Fibroblast of skin of scalp (primary cell): ENCODE data around the gene USP37. TPM values are rescaled to one million over a fixed set of nuclear protein-coding genes. Genes with fewer than 3 reads are reported as not detected.

Experiments used
- DNase-seq: peaks from one replicate; pipeline ENCODE4 v3.0.0-alpha.2; 2013
- polyA plus RNA-seq, 2 experiments: library from polyadenylated mRNA; unstranded; fragments of 120-200 nt; gene quantifications; one replicate each; pipeline ENCODE4 v1.2.1, GENCODE V29; 2013; ENCODE audit not compliant: insufficient read length in 2 of 2

Gene USP37, protein sequence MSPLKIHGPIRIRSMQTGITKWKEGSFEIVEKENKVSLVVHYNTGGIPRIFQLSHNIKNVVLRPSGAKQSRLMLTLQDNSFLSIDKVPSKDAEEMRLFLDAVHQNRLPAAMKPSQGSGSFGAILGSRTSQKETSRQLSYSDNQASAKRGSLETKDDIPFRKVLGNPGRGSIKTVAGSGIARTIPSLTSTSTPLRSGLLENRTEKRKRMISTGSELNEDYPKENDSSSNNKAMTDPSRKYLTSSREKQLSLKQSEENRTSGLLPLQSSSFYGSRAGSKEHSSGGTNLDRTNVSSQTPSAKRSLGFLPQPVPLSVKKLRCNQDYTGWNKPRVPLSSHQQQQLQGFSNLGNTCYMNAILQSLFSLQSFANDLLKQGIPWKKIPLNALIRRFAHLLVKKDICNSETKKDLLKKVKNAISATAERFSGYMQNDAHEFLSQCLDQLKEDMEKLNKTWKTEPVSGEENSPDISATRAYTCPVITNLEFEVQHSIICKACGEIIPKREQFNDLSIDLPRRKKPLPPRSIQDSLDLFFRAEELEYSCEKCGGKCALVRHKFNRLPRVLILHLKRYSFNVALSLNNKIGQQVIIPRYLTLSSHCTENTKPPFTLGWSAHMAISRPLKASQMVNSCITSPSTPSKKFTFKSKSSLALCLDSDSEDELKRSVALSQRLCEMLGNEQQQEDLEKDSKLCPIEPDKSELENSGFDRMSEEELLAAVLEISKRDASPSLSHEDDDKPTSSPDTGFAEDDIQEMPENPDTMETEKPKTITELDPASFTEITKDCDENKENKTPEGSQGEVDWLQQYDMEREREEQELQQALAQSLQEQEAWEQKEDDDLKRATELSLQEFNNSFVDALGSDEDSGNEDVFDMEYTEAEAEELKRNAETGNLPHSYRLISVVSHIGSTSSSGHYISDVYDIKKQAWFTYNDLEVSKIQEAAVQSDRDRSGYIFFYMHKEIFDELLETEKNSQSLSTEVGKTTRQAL
- polyA plus RNA-seq (2013, experiment 1 of 2; ENCODE audit: insufficient read length) = 5.3 TPM
- 5.8 TPM for polyA plus RNA-seq (2013, experiment 2 of 2; ENCODE audit: insufficient read length)

DNA sequence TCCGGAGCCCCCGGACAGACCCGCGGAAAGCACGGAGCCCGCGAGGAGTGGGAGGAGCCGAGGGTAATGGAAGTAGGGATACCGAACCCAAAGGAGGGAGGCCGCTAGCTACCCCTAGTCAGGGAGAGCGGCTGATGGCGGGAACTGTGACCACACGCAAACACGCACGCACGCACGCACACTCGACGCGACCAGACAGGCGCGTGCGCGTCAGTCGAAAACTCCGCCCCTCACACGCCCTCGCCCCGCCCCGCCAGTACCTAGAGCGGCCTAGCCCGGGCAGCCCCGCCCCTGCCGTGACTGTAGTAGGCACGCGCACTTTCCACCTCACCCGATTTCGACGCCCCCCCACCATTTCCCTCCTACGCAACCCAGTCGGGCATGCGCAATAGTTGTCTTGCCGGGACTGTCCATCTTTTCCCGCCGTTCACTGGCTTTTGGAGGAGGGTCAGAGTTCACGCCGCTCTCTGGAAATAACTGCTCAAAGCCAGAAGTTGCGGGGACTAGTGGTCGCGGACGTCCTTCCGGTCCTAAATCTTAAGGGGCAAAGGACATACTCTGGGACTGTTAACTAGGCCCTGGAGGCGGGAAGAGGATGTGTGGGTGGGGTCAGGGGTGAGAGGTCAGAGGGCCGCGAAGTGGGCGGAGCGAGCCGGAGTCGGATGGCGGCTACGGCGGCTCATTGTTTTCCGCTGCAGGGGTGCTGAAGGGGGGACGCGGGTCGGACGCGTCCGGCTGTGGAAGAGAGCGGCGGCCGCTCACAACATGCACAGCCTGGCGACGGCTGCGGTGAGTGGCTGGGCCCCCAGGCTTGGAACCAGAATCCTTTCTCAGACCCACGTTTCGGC lies at the start of gene USP37, which contains the start of gene CNOT9:
Gene USP37 (minus strand): TSS at position 162 of the 848 bp plus-strand sequence. CDS start 9,698 bp downstream, outside the sequence.
Gene CNOT9 (plus strand): TSS at position 650 of the 848 bp plus-strand sequence. CDS start 116 bp downstream, at position 766.
- DNase-seq = peak; percentile 98

DNA sequence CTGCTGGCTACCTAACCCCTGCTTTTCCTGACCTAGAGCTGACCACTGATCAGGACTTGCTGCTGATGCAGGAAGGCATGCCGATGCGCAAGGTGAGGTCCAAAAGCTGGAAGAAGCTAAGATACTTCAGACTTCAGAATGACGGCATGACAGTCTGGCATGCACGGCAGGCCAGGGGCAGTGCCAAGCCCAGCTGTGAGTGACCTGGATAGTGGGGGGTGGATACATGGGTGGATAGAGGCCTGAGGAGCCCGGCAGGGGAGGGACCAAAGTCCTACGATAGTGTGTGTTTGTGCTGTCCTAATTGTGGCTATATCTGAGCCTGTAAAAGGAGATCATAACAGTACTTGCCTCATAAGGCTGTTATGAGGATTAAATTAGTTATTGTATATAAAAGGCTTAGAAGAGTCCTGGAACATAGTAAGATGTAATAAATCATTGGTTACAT lies 47.7 kb upstream of the USP37 start:
- no peak for DNase-seq

DNA sequence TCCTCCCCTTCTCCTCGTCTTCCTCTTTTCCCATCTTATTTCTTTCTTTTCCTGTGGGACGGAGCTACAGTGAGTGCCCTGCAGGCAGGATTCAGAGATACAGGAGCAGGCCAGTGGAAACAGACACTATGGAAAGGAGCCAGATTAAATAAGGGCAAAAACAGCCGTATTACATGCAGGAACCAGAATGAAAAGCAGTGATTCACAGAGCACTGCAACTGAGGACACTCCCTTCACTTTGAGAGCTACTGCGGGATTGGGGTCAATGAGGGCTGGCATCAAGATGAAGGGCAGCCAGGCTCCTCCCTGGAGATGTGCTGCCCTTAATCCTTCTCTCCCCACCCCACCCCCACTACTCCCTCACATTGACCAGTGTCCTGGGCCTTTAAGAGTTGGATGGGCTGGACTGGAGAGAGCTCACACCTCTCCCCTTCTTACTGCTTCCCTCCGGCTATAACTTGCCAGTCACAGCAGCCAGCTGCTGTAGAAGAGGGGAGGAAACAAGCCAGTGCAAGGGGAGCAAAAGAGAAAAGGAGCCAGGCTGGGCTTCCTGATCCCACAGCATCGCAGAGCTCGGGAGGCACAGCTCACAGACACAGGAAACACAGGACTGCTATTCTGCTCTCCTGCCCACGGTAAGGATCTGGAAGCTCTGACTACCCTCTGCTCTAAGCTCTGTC lies 39.4 kb upstream of the USP37 start, which contains the start of gene PLCD4:
Gene PLCD4 (plus strand): TSS at position 464 of the 680 bp plus-strand sequence. CDS start 7,841 bp downstream, outside the sequence.
- peak; percentile 69 for DNase-seq

DNA sequence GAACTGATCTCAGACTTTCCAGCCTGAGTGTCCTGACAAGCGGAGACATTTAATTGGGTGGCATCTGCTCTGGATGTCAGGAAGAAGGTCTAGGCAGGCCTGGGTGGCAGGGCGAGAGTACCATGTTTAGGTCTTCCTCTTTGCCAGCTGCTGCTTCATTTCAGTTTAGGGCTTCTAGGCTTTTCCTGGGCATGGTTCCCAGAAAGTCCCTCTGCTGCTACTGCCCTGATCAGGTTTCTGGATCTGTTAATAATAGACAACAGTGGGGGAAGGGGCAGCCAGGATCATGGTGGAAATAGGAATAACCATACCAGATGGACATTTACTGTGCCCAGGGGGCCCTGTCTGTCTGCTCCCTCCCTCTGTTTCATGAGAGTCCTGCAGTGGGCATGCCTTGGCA lies 37.3 kb upstream of the USP37 start:
- DNase-seq = peak; percentile 63

- DNase-seq = no peak
Observed at GRCh38 chr2:218585541-218585940, 17.4 kb upstream of the USP37 start.

DNA sequence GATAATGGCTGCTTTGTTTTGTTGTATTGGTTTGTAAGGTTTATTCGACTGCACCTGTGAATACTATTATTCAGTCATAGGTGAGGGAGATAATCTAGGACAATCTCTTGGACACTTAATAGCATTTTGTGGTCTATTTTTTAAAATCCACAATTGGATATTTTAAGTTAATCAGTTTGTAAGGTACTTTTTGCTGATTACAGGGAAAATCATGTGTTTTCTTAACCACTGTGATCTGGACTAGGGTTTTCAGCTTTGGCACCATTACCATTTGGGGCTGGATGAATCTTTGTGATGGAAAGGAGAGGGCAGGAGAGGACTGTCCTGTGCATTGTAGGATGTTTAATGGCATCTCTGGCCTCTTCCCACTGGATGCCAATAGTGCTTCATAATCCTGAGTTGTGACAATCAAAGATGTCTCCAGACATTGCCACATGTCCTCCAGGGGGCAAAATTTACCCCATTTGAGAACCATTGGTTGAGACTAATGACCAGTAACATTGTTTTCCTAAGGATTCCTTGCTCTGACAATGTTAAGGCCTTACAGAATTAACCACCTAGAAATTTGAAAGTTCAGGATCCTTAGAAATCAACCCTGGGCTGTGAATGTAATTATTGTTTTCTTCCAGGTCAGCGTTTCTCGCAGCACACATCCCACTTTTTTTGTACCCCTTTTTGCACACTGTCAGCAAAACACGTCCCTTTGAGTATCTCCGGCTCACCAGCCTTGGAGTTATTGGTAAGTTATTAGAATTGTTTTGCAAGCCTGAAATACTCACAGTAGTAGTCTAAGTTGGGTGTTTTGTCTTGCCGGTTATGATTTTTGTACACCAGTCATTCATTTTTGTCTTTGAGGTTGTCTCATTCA lies 16.1 kb upstream of the USP37 start:
- DNase-seq = no peak

GRCh38 chr2:218582076-218582475 lies 13.9 kb upstream of the USP37 start:
- peak; percentile 75 for DNase-seq

DNA sequence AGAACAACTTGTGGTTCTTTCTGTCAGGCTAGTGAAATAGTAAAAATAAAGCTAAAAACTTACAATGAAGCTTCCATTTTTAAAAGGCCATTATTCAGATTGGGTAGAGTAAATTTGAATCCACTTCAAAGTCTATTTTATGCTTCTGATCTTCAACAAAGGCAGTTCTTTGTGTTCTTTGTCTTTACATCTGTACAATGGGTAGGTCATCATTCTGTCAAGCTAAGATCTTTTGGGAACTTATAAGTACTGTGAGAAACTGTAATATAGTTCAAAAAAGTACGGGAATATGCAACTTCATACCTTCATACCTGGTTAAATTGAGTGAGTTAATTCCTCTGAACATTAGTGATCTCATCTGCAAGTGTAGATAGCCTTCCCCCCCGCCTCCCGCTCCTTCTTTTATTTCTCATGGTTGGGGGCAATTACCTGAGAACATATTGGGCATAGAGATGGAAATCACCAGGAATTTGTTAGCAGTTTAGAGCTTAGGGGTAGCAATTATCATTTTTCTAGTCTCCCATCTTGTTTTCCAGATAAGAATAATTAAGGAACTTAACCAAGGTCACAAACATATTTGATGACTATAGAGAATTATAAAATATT lies 10.2 kb upstream of the USP37 start:
- no peak for DNase-seq

DNA sequence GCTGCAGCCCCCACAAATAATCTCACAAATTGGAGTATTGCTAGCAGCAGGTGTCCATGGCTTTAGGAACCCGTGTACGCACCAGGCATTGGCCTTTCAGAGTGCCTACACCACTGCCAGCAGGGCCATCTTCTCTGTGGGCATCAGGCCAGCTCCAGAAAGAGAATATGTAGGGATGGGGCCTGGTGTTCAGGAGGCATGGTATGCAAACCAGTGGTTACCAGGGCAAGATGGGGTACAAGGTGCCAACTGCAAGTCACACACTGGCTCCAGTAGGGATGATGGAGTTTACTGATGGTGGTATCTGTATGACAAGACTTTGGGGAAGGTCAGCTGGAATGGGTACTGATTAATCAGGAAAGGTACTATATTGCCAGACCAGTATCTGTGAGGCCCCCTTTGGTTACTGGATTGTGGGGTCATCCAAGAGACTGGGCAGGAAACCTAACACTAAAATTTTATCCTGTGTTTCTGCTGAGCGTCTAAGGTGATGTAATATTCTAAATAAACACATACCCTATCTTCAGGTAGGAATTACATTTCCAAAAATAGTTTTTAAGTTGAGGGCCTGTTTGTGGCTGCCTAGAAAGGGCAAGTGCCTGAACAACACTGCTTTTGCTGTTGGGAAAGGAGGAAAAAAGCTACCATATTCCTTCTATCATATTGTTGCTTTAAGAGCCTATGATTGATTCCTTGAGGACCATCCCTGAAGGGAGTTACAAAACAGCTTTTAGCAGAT lies 9.5 kb upstream of the USP37 start:
- no peak for DNase-seq

GRCh38 chr2:218576854-218577253 lies 8.7 kb upstream of the USP37 start:
- DNase-seq = no peak

DNA sequence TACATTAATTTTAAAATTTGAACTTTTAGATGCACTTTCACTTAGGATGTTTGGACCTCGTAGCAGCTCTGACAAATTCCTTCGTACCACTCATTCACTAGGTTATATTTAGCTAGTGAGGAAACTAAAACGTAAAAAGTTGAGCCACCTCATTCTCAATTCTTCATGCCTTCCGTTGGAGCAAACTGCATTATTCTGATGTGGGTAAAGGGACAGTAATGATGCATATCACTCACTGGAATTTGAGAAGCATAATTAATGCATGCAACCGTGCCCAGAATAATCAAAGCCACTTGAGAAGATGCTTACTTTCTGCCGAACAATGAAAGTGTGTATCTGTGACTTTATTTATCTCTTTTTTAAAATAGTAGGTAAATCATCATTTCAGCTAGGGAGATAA lies 2.7 kb upstream of the USP37 start:
- DNase-seq = peak; percentile 15

- DNase-seq = no peak
Observed at GRCh38 chr2:218569661-218570500, 1.7 kb upstream of the USP37 start.

DNA sequence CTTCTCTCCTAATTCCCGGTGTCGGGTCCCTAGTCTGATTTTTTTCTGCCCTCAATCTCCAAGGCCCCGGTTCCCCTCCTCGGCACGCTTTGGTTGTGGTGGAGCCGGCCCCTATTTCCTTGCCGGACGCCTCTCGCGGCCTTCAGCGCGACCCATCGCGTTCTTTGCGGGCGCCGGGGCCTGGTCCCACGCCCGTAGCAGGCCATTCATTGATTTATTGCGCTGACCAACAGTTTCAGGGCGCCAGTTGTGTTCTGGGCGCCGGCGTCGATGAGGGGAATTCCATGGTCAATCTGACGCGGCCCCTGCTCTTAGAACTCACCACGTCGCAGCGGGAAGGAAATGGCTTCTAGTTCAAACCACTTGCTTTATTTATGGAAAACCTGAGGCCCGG lies 884 bp upstream of the USP37 start:
- DNase-seq = peak; percentile 31

DNA sequence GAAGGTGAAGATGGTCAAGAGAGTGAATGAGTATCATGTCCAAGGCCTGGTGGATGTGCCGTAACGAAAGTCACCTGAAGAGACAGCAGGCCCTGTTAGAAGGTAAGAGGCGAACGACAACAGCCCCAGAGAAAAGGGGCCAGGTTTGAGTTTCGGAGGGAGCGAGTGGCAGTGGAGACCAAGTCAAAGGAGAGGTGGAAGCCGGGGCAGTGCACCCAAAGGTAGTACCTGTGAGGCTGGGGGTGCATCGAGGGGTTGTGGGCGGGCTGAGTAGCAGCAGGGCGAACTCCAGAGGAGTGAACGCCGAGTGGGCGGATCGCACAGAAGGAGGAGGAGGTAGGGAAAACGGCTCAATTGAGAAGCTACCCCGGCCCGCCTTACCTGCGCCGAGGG lies 358 bp downstream of the USP37 start:
- no peak for DNase-seq

- no peak for DNase-seq
Observed at GRCh38 chr2:218566296-218566695, 1.9 kb downstream of the USP37 start.

- no peak for DNase-seq
Observed at GRCh38 chr2:218564056-218564455, 4.1 kb downstream of the USP37 start.

DNA sequence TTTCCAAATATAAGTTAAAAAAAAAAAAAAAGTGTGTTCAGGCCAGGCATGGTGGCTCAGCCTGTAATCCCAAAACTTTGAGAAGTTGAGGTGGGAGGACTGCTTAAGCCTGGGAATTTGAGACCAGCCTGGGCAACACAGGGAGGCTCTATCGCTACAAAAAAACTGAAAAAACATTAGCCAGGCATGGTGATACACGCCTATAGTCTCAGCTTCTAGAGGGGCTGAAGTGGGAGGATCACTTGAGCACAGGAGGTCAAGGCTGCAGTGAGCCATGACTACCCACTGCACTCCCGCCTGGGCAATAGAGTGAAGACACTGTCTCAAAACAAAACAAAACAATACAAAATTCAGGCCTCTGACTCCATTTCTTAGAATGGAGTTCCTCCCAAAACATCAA lies 9.2 kb downstream of the USP37 start:
- DNase-seq = no peak

- no peak for DNase-seq
Observed at GRCh38 chr2:218557941-218558340, 10.2 kb downstream of the USP37 start.
